IMR-90 (cell line): ENCODE measurements around the gene TSPAN1. TPM values are rescaled to one million over a fixed set of nuclear protein-coding genes. Genes with fewer than 3 reads are reported as not detected.

Experiments
- ATAC-seq: fragments of 200-7000 bp; cut with Tn5 transposase; 2 replicates; pipeline ENCODE4 v1.9.1; 2020; ENCODE audit warnings: low read depth, mild to moderate bottlenecking, moderate library complexity
- BruUV-seq: library from RNA; stranded (reverse); fragments of 400-500 nt; replicated peaks from 2 replicates; lab custom pipeline; 2021; lab: Mats Ljungman, UMichigan
- CTCF ChIA-PET: fragments of 300-600 bp; formaldehyde crosslinking; extraction: SDS; loops from one replicate; lab custom pipeline; 2021; ENCODE audit warnings: antibody characterized with exemption; lab: Yijun Ruan, JAX
- POLR2A ChIA-PET: fragments of 300-600 bp; sonication (Branson Sonifier 250); formaldehyde crosslinking; loops from one replicate; lab custom pipeline; 2022; ENCODE audit warnings: antibody characterized with exemption; ENCODE audit not compliant: unreplicated experiment; lab: Charles Lee
- DNase-seq: peaks from one replicate; pipeline ENCODE4 v3.0.0; 2013
- H2AFZ ChIP-seq: replicated peaks from 2 replicates; pipeline ENCODE3; 2013; ENCODE audit warnings: low read length, mild to moderate bottlenecking; ENCODE audit not compliant: poor library complexity
- H2AK5ac ChIP-seq: 2 replicates; pipeline ENCODE4 v1.6.1; 2013; ENCODE audit warnings: low read depth, low read length, inconsistent platforms
- H2AK9ac ChIP-seq: replicated peaks from 2 replicates; pipeline ENCODE3; 2013; ENCODE audit warnings: mild to moderate bottlenecking, low read depth, low read length, moderate library complexity; ENCODE audit not compliant: poor library complexity
- H2BK120ac ChIP-seq: 2 replicates; pipeline ENCODE4 v1.6.1; 2013; ENCODE audit warnings: low read depth, low read length, inconsistent platforms
- H2BK15ac ChIP-seq: 3 replicates; pipeline ENCODE4 v1.6.1; 2013; ENCODE audit warnings: low read depth, low read length, inconsistent platforms
- H2BK20ac ChIP-seq: 2 replicates; pipeline ENCODE4 v1.6.1; 2013; ENCODE audit warnings: low read depth, mild to moderate bottlenecking, inconsistent platforms, low read length, moderate library complexity
- H2BK5ac ChIP-seq: 2 replicates; pipeline ENCODE4 v1.6.1; 2013; ENCODE audit warnings: mild to moderate bottlenecking, low read depth, low read length, inconsistent platforms; ENCODE audit not compliant: poor library complexity, severe bottlenecking
- H3K14ac ChIP-seq: replicated peaks from 2 replicates; pipeline ENCODE4 v1.6.1; 2013; ENCODE audit warnings: low read depth, low read length, inconsistent platforms
- H3K18ac ChIP-seq: 2 replicates; pipeline ENCODE4 v1.6.1; 2013; ENCODE audit warnings: low read depth, low read length, control low read depth
- H3K23ac ChIP-seq: 2 replicates; pipeline ENCODE4 v1.6.1; 2013; ENCODE audit warnings: low read depth, low read length, inconsistent platforms
- H3K27ac ChIP-seq: 2 replicates; pipeline ENCODE4 v1.5.1; 2013; ENCODE audit warnings: mild to moderate bottlenecking, control low read depth, low read length; ENCODE audit not compliant: insufficient read depth
- H3K27me3 ChIP-seq: 2 replicates; pipeline ENCODE4 v1.6.1; 2013; ENCODE audit warnings: low read length; ENCODE audit not compliant: control insufficient read depth, insufficient read depth
- H3K36me3 ChIP-seq: 2 replicates; pipeline ENCODE4 v1.6.1; 2013; ENCODE audit warnings: low read length, mixed read lengths; ENCODE audit not compliant: control insufficient read depth, insufficient read depth
- H3K4ac ChIP-seq: 2 replicates; pipeline ENCODE4 v1.6.1; 2013; ENCODE audit warnings: low read depth, low read length, inconsistent platforms
- H3K4me1 ChIP-seq: 2 replicates; pipeline ENCODE4 v1.6.1; 2013; ENCODE audit warnings: low read length, mixed read lengths; ENCODE audit not compliant: control insufficient read depth, insufficient read depth
- H3K4me2 ChIP-seq: 2 replicates; pipeline ENCODE4 v1.6.1; 2013; ENCODE audit warnings: low read depth, mild to moderate bottlenecking, control low read depth, low read length, moderate library complexity
- H3K4me3 ChIP-seq: 2 replicates; pipeline ENCODE4 v1.5.1; 2013; ENCODE audit warnings: low read depth, mild to moderate bottlenecking, control low read depth, low read length, moderate library complexity; ENCODE audit not compliant: insufficient read depth
- H3K56ac ChIP-seq: 2 replicates; pipeline ENCODE4 v1.6.1; 2013; ENCODE audit warnings: low read length, inconsistent platforms; ENCODE audit not compliant: insufficient read depth; ENCODE audit errors: extremely low read depth
- H3K79me1 ChIP-seq, 2 experiments: 2 replicates each; pipeline ENCODE4 v1.6.1; 2013; ENCODE audit warnings: low read length in 2 of 2, inconsistent platforms in 1 of 2, low read depth in 1 of 2
- H3K9ac ChIP-seq: 2 replicates; pipeline ENCODE4 v1.6.1; 2013; ENCODE audit warnings: low read depth, low read length, control low read depth
- H3K9me1 ChIP-seq: 2 replicates; pipeline ENCODE4 v1.6.1; 2013; ENCODE audit warnings: low read length, inconsistent platforms; ENCODE audit not compliant: insufficient read depth
- H3K9me3 ChIP-seq: 2 replicates; pipeline ENCODE4 v1.6.1; 2013; ENCODE audit warnings: low read length; ENCODE audit not compliant: control insufficient read depth, insufficient read depth
- H4K20me1 ChIP-seq: 2 replicates; pipeline ENCODE4 v1.6.1; 2013; ENCODE audit warnings: low read length, inconsistent platforms; ENCODE audit not compliant: insufficient read depth
- H4K5ac ChIP-seq: 2 replicates; pipeline ENCODE4 v1.6.1; 2013; ENCODE audit warnings: mild to moderate bottlenecking, low read depth, low read length, control low read depth
- H4K8ac ChIP-seq, 2 experiments: 2 replicates each; pipeline ENCODE4 v1.6.1; 2013; ENCODE audit warnings: low read depth in 2 of 2, low read length in 2 of 2, control low read depth in 1 of 2, inconsistent platforms in 1 of 2
- H4K91ac ChIP-seq: 2 replicates; pipeline ENCODE4 v1.6.1; 2013; ENCODE audit warnings: low read depth, low read length, inconsistent platforms; ENCODE audit not compliant: insufficient read depth
- CEBPB ChIP-seq: IDR thresholded peaks from 2 replicates; pipeline ENCODE4 v1.6.1; 2012; ENCODE audit warnings: low read depth, low read length, improper control_type of control experiment
- RFX5 ChIP-seq: IDR thresholded peaks from 2 replicates; pipeline ENCODE4 v1.8.0; 2012; ENCODE audit warnings: low read depth, mild to moderate bottlenecking, low read length, moderate library complexity
- WGBS, 2 experiments: methylation state at CpG; one replicate each; pipeline versions ENCODE4 v1.1.5 to v1.1.7; 2013; ENCODE audit warnings: missing lambda C conversion rate in 2 of 2; ENCODE audit not compliant: insufficient read length in 1 of 2; ENCODE audit errors: extremely low coverage in 2 of 2; 5-methylcytosine and 5-hydroxymethylcytosine counted together
- dilution Hi-C: fragments of 300-500 bp; cut with HindIII; formaldehyde crosslinking; loops from one replicate; pipeline ENCODE4 v1.14.3; 2018; ENCODE audit warnings: low sequenced_read_pairs; ENCODE audit not compliant: unreplicated experiment
- in situ Hi-C: fragments of 300-500 bp; cut with MboI; formaldehyde crosslinking; loops from 3 replicates; pipeline ENCODE4 v1.14.3; 2019; ENCODE audit warnings: low sequenced_read_pairs, inconsistent platforms, mixed read lengths
- intact Hi-C: fragments of 100-400 bp; cut with micrococcal nuclease; formaldehyde crosslinking; loops from 2 replicates; pipeline ENCODE4 v1.10.0; 2022
- polyA plus RNA-seq, 3 experiments: library from polyadenylated mRNA; depleted of rRNA; stranded (reverse); fragments of >200 nt; gene quantifications; 2 replicates each; pipeline ENCODE4 v1.2.3, GENCODE V29; 2012; ENCODE audit warnings: low replicate concordance in 1 of 3
- total RNA-seq: library from RNA; depleted of rRNA; stranded (reverse); fragments of >200 nt; gene quantifications from 2 replicates; pipeline ENCODE4 v1.2.3, GENCODE V29; 2012

TSPAN1 gene
- total and polyA plus RNA-seq, 2 of the 4 experiments (the other 2 are of a cell fraction): 0.18 to 0.82 TPM

GRCh38 chr1:46150085-46150484, 24.8 kb upstream of the TSPAN1 start:
- TF ChIP-seq RFX5 (no peak), CEBPB (no peak)
- no peak overlapping the region for H2BK20ac ChIP-seq
- no peaks in the 10 kb centered on the region for H3K9me1 ChIP-seq
- no peak overlapping the region for H3K14ac ChIP-seq
- H2BK120ac ChIP-seq: no peak overlapping the region
- no peak overlapping the region for H3K9ac ChIP-seq
- H3K36me3 ChIP-seq: no peaks in the 10 kb centered on the region
- H4K20me1 ChIP-seq: no peaks in the 10 kb centered on the region
- H3K27ac ChIP-seq: no peak overlapping the region
- H3K4ac ChIP-seq: no peak overlapping the region
- H3K27me3 ChIP-seq: peaks cover 2% of the 10 kb centered on the region
- H2BK15ac ChIP-seq: no peak overlapping the region
- no peaks in the 10 kb centered on the region for H3K79me1 ChIP-seq
- dilution Hi-C loops (no loop called here), in situ Hi-C loops (no loop called here), intact Hi-C loops (no loop called here)
- H3K9me3 ChIP-seq: no peaks in the 10 kb centered on the region
- no peak overlapping the region for H4K5ac ChIP-seq
- H2AK9ac ChIP-seq: no peak overlapping the region
- no peak overlapping the region for H3K4me3 ChIP-seq
- ChIA-PET POLR2A (no interaction called here), CTCF (no interaction called here)
- H3K23ac ChIP-seq: no peak overlapping the region
- no peak overlapping the region for H3K4me2 ChIP-seq
- H3K4me1 ChIP-seq: peaks cover 2% of the 10 kb centered on the region; the same call in 1 of the 2 replicates
- H4K91ac ChIP-seq: no peak overlapping the region
- no CpG with 5 or more reads among the region's 2 CpGs for WGBS, 2 experiments
- ATAC-seq (no peak), DNase-seq (no peak)
- no peak overlapping the region for H2BK5ac ChIP-seq
- H3K18ac ChIP-seq: no peak overlapping the region
- H4K8ac ChIP-seq: no peak overlapping the region
- H3K56ac ChIP-seq: no peak overlapping the region
- H2AK5ac ChIP-seq: no peak overlapping the region
- no peak overlapping the region for H2AFZ ChIP-seq
- BruUV-seq: no TSS peak
